HUES6 (cell line): ENCODE results near the gene KPNB1.

Experiments used
- H3K27ac ChIP-seq: 2 replicates; pipeline ENCODE4 v1.7.0; 2013; ENCODE audit warnings: low read depth, mild to moderate bottlenecking, low read length, inconsistent platforms
- H3K27me3 ChIP-seq: 2 replicates; pipeline ENCODE4 v1.6.1; 2013; ENCODE audit warnings: low read length; ENCODE audit not compliant: control insufficient read depth, insufficient read depth
- H3K36me3 ChIP-seq: 2 replicates; pipeline ENCODE4 v1.6.1; 2013; ENCODE audit warnings: low read length; ENCODE audit not compliant: control insufficient read depth, insufficient read depth
- H3K4me1 ChIP-seq: 2 replicates; pipeline ENCODE4 v1.6.1; 2013; ENCODE audit warnings: low read length; ENCODE audit not compliant: control insufficient read depth, insufficient read depth
- H3K4me3 ChIP-seq: 2 replicates; pipeline ENCODE4 v1.5.1; 2013; ENCODE audit warnings: low read depth, low read length
- H3K9ac ChIP-seq: one replicate; pipeline ENCODE4 v1.6.1; 2013; ENCODE audit warnings: mild to moderate bottlenecking, low read length
- H3K9me3 ChIP-seq: 2 replicates; pipeline ENCODE4 v1.6.1; 2013; ENCODE audit warnings: low read depth, low read length; ENCODE audit not compliant: control insufficient read depth, insufficient read depth

Gene KPNB1

GRCh38 chr17:47708312-47708863, 58.7 kb downstream of the KPNB1 start:
- Histone ChIP-seq H3K4me1 (no peaks in the 10 kb centered on the region; the same call in 1 of the 2 replicates), H3K36me3 (peaks cover 4% of the 10 kb centered on the region; the same call in 1 of the 2 replicates), H3K4me3 (peak overlapping the region; percentile 46; the same call in 1 of the 2 replicates), H3K9ac (no peak overlapping the region), H3K9me3 (no peaks in the 10 kb centered on the region), H3K27ac (no peak overlapping the region), H3K27me3 (peaks cover 29% of the 10 kb centered on the region)

- H3K4me1 ChIP-seq = no peaks in the 10 kb centered on the region; the same call in 1 of the 2 replicates
- H3K27me3 ChIP-seq = peaks cover 35% of the 10 kb centered on the region
- H3K9me3 ChIP-seq = no peaks in the 10 kb centered on the region
- no peak overlapping the region for H3K9ac ChIP-seq
- H3K4me3 ChIP-seq = peak overlapping the region; percentile 46; the same call in 1 of the 2 replicates
- H3K36me3 ChIP-seq = peaks cover 4% of the 10 kb centered on the region; the same call in 1 of the 2 replicates
- no peak overlapping the region for H3K27ac ChIP-seq
These were observed 59.3 kb downstream of the KPNB1 start for GRCh38 chr17:47708864-47709541.

- H3K9ac ChIP-seq = no peak overlapping the region
- H3K4me3 ChIP-seq = no peak overlapping the region; the same call in 1 of the 2 replicates
- peaks cover 4% of the 10 kb centered on the region; the same call in 1 of the 2 replicates for H3K36me3 ChIP-seq
- H3K9me3 ChIP-seq = no peaks in the 10 kb centered on the region
- no peak overlapping the region for H3K27ac ChIP-seq
- peaks cover 4% of the 10 kb centered on the region; the same call in 1 of the 2 replicates for H3K4me1 ChIP-seq
- peaks cover 35% of the 10 kb centered on the region for H3K27me3 ChIP-seq
These were observed 59.9 kb downstream of the KPNB1 start for GRCh38 chr17:47709594-47709993.

- H3K27me3 ChIP-seq = peaks cover 35% of the 10 kb centered on the region
- peaks cover 4% of the 10 kb centered on the region; the same call in 1 of the 2 replicates for H3K36me3 ChIP-seq
- no peak overlapping the region for H3K9ac ChIP-seq
- H3K27ac ChIP-seq = no peak overlapping the region
- peaks cover 4% of the 10 kb centered on the region; the same call in 1 of the 2 replicates for H3K4me1 ChIP-seq
- H3K9me3 ChIP-seq = no peaks in the 10 kb centered on the region
- no peak overlapping the region for H3K4me3 ChIP-seq
These were observed 61.8 kb downstream of the KPNB1 start for GRCh38 chr17:47711366-47712099.

- H3K36me3 ChIP-seq = peaks cover 4% of the 10 kb centered on the region; the same call in 1 of the 2 replicates
- peaks cover 39% of the 10 kb centered on the region for H3K27me3 ChIP-seq
- H3K27ac ChIP-seq = no peak overlapping the region
- no peaks in the 10 kb centered on the region for H3K9me3 ChIP-seq
- 0 out of 2 replicates have a peak, but pooled peaks cover 4% of the 10 kb centered on the region for H3K4me1 ChIP-seq
- H3K9ac ChIP-seq = no peak overlapping the region
- H3K4me3 ChIP-seq = no peak overlapping the region
These were observed 62.8 kb downstream of the KPNB1 start for GRCh38 chr17:47712330-47713023.

GRCh38 chr17:47713980-47714700, 64.4 kb downstream of the KPNB1 start:
- H3K4me1 ChIP-seq = peaks cover 4% of the 10 kb centered on the region; the same call in 1 of the 2 replicates
- no peaks in the 10 kb centered on the region for H3K9me3 ChIP-seq
- peaks cover 4% of the 10 kb centered on the region; the same call in 1 of the 2 replicates for H3K36me3 ChIP-seq
- H3K27ac ChIP-seq = no peak overlapping the region
- peaks cover 44% of the 10 kb centered on the region for H3K27me3 ChIP-seq
- H3K4me3 ChIP-seq = no peak overlapping the region
- H3K9ac ChIP-seq = no peak overlapping the region

- peaks cover 4% of the 10 kb centered on the region; the same call in 1 of the 2 replicates for H3K4me1 ChIP-seq
- peaks cover 46% of the 10 kb centered on the region for H3K27me3 ChIP-seq
- no peak overlapping the region for H3K9ac ChIP-seq
- H3K4me3 ChIP-seq = no peak overlapping the region
- H3K27ac ChIP-seq = no peak overlapping the region
- H3K36me3 ChIP-seq = peaks cover 4% of the 10 kb centered on the region; the same call in 1 of the 2 replicates
- H3K9me3 ChIP-seq = no peaks in the 10 kb centered on the region
These were observed 65.2 kb downstream of the KPNB1 start for GRCh38 chr17:47714773-47715396.

GRCh38 chr17:47715669-47716325, 66.1 kb downstream of the KPNB1 start:
- peaks cover 11% of the 10 kb centered on the region for H3K4me1 ChIP-seq

GRCh38 chr17:47716375-47716774, 66.7 kb downstream of the KPNB1 start:
- Histone ChIP-seq H3K9me3 (no peaks in the 10 kb centered on the region), H3K36me3 (no peaks in the 10 kb centered on the region), H3K9ac (no peak overlapping the region), H3K27me3 (peaks cover 60% of the 10 kb centered on the region), H3K27ac (no peak overlapping the region), H3K4me1 (peaks cover 13% of the 10 kb centered on the region), H3K4me3 (no peak overlapping the region)

More at GRCh38 chr17:47715669-47716325, 66.1 kb downstream of the KPNB1 start:
- Histone ChIP-seq H3K9ac (no peak overlapping the region), H3K27ac (no peak overlapping the region), H3K4me3 (no peak overlapping the region), H3K36me3 (0 out of 2 replicates have a peak, but pooled peaks cover 2% of the 10 kb centered on the region), H3K27me3 (peaks cover 55% of the 10 kb centered on the region), H3K9me3 (no peaks in the 10 kb centered on the region)
